Mammary microvascular endothelial cell (primary cell): ENCODE measurements around the gene SPINK2. TPM values are rescaled to one million over a fixed set of nuclear protein-coding genes. Genes with fewer than 3 reads are reported as not detected.

Experiments
- total RNA-seq: library from RNA; depleted of rRNA; stranded (reverse); fragments of >200 nt; gene quantifications from 2 replicates; pipeline ENCODE4 v1.2.3, GENCODE V29; 2015

The SPINK2 gene
- total RNA-seq = not detected in 2 replicates

GRCh38 chr4:56821381-56822243, at the start of gene SPINK2:
Gene SPINK2 (minus strand): TSS chr4:56821701. CDS start chr4:56821662, 39 bp downstream.

Other genes starting within 250 kb of the SPINK2 start
- 25.9 and 27.2 TPM in 2 replicates for gene HOPX, start 140.4 kb downstream of the SPINK2 start, total RNA-seq
- 24.5 and 26.6 TPM in 2 replicates for gene REST, start 86.2 kb upstream of the SPINK2 start, total RNA-seq
- gene NOA1, start 155.9 kb upstream of the SPINK2 start, total RNA-seq = 16.3 and 17.0 TPM in 2 replicates
- gene POLR2B, start 157.2 kb upstream of the SPINK2 start, total RNA-seq = 97.0 and 102 TPM in 2 replicates